GM12801 (cell line): ENCODE measurements around the gene AGPAT2.

ENCODE experiments used
- CTCF ChIP-seq: IDR thresholded peaks from one replicate; pipeline ENCODE4 v1.5.1; 2011; ENCODE audit warnings: control low read depth; ENCODE audit not compliant: insufficient read length; ENCODE audit errors: extremely low read depth

Gene AGPAT2

GRCh38 chr9:136648751-136649150 is 38.5 kb downstream of the AGPAT2 start:
- no peak for TF ChIP-seq CTCF

- no peak for TF ChIP-seq CTCF
Measured at GRCh38 chr9:136646827-136647711, 40.2 kb downstream of the AGPAT2 start.

- TF ChIP-seq CTCF, result no peak
Measured at GRCh38 chr9:136645903-136646754, 41.1 kb downstream of the AGPAT2 start.

- TF ChIP-seq CTCF, result no peak
Measured at GRCh38 chr9:136645352-136645902, 41.8 kb downstream of the AGPAT2 start.

- TF ChIP-seq CTCF, result no peak
Measured at GRCh38 chr9:136644593-136645351, 42.5 kb downstream of the AGPAT2 start.

- no peak for TF ChIP-seq CTCF
Measured at GRCh38 chr9:136644343-136644592, 43.0 kb downstream of the AGPAT2 start.
